NCI-H446 (cell line): ENCODE results near the gene C6orf62.
"Not testable (repeated sequence)": the region's sequence is repeated elsewhere in the genome, so short reads cannot be mapped to it uniquely, and the experiment has no call there.

Source experiments
- DNase-seq, 2 experiments: peaks; one replicate each; lab custom pipeline; 2025; lab: John Stamatoyannopoulos, UW

The C6orf62 gene

DNA sequence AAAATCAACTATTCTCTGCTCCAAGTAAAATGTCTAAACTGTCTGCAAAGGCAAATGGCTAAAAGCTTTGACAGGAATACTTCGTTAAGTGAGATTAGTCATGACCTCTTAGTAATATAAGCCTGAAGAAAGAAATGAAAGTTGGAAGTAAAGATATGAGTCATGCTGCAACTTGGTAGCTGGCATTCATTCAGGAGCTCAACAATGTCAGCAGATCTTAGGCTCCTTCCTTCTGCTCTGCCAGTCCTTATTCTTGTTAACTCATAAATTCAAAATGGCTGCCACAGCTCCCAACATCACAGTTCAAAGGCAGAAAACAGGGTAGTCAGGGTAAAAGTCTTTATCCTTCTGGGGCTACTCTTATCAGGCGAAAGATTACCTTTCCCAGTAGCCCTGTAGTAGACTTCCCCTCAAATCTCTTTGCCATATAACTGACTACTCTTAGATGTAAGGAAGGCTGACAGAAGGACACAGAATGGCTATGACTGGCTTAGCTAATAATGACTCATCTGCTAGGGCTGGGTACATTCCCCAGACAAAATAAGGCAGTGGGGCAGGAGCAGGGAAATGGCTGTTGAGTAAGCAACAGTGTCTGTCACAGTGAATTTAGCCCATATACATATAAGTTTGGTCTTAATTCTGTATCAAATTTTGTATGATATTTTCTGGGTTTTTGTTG lies 24.4 kb upstream of the C6orf62 start:
- DNase-seq, result peak in 1 of 2 experiments; percentile 39

DNA sequence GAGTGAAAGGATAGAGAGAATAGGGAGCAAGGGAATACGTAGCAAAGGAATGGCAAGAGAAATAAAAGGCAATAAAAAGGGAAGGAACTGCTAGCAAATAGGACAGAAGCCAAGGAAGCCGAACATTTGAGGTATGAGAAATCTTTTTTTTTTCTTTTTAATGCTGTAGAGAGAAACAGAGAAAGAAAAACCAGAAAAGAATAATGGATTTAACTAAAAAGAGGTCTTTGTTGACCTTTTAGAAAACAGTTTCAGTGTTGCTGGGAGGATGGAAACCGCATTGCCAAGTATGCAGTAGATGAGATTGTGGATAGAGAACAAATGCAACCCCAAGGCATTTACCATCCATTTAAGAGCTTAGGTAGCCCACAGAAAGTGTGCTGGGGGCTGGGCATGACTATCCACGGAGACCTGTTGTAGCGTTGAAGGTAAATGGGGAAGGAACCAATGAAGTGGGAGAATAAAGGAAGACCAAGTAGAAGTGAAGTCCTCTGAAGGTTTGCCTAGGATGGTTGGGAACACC lies 23.3 kb upstream of the C6orf62 start:
- DNase-seq, result no peak

DNA sequence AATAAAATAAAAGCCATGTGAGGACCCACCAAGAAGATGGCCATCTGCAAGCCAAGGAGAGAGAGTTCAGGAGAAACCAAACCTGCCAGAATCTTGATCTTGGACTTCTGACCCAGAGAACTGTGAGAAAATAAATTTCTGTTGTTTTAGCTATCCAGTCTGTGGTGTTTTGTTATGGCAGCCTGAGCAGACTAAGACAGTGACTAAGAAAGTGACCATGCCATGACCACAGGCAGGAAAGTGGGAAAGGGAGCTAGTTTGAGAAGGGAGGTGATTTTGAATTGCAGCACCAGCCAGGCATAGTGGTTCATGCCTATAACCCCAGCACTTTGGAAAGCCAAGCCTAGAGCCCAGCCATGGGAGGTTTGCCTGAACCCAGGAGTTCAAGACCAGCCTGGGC lies 21.9 kb upstream of the C6orf62 start:
- no peak for DNase-seq

DNA sequence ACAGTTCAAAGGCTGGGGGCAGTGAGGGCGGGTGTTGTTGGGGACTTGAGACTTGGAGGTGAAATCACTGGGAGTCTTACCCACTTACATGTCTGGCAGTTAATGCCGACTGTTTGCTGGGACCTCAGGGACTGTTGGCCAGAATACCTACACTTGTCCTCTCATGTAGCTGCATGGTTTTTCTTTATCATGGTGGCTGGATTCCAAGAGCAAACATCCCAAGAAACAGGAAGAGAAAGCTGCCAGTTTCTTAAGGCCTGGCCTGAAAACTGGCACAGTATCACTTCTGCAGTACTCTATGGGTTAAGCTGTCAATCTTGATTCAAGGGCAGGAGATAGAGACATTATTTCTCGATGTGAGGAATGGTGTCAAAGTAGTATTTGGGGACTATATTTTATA lies 19.8 kb upstream of the C6orf62 start:
- DNase-seq, result peak in 1 of 2 experiments; percentile 7

DNA sequence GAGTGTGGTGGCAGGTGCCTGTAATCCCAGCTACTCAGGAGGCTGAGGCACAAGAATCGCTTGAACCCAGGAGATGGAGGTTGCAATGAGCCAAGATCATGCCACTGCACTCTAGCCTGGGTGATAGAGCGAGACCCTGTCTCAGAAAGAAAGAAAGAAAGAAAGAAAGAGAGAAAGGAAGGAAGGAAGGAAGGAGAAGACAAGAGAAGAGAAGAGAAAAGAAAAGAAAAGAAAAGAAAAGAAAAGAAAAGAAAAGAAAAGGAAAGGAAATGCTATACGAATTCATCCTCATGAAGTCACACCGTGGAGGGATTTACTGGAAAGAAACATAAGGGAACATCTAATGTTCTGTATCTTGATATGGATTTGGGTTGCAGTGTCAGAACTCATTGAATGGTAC lies 15.8 kb upstream of the C6orf62 start:
- not testable (repeated sequence) for DNase-seq

DNA sequence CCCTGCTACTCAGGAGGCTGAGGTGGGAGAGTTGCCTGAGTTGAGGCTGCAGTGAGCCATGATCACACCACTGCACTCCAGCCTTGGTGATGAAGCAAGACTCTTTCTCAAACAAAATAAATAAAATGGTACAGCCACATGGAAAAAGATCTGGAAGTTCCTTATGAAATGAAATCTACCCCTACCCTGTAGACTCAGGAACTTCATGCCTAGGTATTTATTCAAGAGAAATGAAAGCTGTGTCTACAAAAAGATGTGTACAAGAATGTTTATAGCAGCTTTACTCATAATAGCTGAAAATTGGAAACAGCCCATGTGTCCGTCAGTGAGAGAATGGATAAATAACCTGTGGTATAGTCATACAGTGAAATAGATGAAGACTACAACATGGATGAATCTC lies 15.2 kb upstream of the C6orf62 start:
- no peak for DNase-seq

DNA sequence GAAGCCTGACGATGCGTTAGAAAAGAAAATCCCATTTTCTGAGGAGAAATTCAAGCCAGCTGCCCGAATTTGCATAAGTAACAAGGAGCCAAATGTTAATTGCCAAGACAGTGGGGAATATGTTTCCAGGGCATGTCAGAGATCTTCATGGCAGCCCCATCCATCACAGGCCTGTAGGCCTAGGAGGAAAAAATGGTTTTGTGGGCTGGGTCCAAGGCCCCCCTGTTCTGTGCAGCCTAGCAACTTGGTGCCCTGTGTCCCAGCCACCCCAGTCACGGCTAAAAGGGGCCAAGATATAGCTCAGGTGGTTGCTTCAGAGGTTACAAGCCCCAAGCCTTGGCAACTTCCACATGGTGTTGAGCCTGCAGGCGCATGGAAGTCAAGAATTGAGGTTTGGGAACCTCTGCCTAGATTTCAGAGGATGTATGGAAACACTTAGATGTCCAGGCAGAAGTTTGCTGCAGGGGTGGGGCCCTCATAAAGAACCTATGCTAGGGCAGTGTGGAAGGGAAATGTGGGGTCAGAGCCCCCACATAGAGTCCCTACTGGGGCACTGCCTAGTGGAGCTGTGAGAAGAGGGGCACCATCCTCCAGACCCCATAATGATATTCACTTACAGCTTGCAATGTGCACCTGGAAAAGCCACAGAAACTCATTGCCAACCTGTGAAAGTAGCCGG lies 12.6 kb upstream of the C6orf62 start:
- DNase-seq, result not testable (repeated sequence)

DNA sequence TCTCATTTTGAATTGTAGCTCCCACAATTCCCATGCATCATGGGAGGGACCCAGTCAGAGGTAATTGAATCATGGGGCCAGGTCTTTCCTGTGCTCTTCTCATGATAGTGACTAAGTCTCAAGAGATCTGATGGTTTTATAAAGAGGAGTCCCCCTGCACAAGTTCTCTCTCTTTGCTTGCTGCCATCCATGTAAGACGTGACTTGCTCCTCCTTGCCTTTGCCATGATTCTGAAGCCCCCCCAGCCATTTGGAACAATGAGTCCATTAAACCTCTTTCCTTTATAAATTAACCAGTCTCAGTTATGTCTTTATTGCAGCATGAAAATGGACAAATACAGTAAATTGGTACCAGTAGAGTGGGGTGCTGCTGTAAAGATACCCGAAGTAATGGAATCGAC lies 11.7 kb upstream of the C6orf62 start:
- not testable (repeated sequence) for DNase-seq

DNA sequence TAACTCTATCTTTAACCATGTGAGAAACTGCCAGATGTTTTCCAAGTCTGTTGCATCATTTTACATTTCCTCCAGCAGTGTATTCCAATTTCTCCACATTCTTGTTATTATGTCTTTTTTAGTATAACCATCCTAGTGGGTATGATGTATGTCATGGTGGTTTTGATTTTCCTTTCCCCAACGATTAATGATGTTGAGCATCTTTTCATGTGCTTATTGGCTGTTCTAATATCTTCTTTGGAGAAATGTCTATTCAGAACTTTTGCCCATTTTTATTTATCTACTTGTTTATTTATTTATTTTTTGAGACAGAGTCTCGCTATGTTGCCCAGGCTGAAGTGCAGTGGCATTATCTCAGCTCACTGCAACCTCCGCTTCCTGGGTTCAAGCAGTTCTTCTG lies 4.3 kb upstream of the C6orf62 start:
- no peak for DNase-seq

DNA sequence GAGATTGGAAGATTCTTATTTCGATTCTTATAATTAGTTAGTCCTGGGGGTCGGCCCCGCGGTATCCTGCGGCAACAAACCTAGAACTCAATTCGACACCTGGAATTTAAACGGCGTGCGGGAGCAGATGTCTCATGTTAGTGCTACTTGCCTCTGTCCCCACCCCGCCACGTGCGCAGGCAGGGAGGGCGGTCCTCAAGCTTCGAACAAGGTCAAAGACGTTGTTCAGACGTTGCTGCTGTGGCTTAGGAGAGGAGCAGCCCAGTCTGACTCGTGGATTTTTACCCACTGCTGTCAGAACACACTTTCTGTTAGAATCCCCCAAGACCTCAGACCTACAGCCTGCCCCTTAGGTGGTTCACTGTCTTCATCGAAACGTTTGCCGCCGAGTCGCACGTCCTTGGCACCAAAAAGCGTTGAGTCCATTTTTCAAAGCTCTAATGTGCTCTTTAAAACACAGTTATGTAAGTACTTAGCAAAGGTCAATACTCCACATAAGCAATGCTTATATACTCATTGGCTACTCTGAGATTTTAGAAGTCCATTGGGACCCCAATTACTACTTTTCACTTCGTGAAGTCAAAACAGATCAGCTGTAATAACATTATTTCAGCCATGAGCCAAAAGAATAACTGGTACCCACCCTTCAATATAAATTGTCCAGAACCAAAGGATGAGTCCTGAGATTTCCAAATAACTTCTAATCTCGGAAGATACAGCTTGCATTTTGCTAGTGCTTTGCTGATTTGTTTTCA lies 2.7 kb upstream of the C6orf62 start:
- DNase-seq, result peak in 1 of 2 experiments; percentile 89

DNA sequence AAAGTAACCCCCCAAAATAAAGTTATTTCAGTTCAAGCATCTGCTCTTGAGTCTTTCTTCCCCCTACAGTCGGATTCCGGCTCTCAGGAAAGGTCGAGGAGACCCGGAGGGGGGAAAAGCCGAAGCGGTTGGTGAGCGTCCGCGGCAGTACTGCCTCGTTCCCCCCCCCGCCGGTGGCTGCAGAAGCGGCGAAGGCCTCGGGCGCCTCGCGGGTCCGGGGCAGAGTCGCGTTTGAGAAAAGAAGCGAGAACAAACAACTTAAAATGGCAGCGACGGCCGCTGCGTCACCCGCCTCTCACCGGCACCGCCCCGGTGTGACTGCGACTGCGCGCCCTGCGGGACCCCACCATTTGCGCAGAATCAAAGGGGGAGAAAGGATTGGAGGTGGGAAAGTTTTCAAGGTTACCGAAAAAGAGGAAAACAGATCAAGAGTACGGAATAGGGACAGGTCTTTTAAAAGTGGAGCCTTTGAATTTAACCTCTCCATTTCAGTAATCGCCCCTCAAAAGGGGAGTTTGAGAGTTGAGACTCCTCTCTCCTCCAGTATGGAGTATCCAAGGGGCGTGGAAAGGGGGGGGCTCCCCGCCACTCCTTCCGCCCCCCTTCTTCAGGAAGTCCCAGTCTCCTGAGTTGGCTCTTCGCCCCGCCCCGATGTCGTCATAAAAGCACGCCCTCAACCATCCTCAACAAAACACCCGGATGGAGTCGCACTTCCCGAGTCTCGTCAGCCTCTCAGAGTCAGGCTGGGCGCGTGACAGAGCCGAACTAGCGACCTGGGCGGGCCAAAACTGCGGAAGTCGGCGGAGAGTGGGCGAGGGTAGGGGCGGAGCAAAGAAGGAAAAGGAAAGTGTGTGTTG lies 1.9 kb upstream of the C6orf62 start:
- DNase-seq, result peak; percentile 99

DNA sequence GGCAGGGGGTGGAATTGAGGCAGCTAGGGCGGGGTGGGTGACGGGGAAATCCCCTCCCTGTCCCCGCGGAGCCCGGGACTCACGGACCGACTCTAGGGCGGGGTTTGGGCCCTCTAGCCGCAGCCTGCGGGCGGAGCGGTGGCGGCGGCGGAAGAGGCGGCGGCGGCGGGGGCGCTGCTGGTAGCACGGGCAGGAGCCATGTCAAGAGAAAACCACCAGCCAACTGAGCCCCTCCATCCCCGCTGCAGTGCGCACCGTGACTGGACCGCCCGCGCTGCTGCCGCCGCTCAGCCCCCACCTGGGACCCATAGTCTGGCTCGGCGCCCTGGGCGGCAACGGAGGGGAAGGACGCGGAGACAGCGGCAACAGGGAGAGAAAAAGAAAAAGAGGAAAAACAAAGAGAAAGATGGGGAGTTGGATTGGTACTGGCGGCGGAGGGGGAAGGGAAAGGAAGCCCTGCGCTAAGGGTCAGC lies 1.2 kb upstream of the C6orf62 start:
- peak; percentile 57 to 62 for DNase-seq

DNA sequence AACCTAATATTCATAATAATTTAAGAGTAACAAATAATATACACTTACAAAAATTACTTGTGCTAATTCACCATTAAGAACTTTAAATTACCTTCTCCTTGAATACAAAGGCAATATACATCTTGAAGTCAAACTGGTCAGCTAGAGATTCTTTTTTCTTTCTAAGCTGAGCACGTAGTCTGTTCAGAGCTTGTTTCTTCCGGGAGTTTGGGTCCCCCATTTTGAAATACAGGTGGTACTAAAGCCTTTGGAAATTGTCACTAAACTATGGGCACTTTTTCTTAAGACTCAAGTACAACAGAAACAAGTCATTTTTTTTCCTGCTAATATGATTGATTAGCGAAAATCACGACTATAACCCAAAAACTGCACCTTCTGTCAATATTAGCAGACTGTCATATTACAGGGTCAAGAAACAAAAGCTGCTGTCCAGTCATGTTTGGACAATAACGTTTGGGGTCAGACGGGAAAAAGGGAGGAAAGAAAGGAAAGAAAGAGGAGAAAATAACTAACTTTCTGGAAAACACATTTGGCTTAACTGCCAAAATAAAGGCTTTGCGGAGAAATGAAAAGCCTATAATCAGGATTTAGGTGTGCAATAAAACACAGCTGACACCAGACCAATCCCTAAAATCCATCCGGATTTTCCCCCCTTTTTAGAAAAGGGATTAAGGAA lies 367 bp downstream of the C6orf62 start:
- no peak for DNase-seq

DNA sequence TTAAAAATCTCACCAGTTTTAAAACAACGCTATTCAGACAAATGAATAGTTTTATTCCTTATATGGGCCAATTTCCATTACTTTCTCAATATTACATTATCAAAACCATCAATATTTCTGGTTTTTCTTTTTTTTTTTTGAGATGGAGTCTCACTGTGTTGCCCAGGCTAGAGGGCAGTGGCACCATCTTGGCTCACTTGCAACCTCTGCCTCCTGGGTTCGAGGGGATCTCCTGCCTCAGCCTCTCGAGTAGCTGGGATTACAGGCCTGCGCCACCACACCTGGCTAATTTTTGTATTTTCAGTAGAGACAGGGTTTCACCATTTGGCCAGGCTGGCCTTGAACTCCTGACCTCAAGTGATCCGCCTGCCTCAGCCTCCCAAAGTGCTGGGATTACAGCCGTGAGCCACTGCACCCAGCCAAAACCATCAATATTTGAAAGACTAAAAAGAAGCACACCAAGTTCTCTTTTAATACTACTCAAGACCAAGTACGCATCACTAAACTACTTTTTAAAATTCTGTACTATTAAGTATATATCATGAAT lies 2.3 kb downstream of the C6orf62 start:
- not testable (repeated sequence) for DNase-seq

DNA sequence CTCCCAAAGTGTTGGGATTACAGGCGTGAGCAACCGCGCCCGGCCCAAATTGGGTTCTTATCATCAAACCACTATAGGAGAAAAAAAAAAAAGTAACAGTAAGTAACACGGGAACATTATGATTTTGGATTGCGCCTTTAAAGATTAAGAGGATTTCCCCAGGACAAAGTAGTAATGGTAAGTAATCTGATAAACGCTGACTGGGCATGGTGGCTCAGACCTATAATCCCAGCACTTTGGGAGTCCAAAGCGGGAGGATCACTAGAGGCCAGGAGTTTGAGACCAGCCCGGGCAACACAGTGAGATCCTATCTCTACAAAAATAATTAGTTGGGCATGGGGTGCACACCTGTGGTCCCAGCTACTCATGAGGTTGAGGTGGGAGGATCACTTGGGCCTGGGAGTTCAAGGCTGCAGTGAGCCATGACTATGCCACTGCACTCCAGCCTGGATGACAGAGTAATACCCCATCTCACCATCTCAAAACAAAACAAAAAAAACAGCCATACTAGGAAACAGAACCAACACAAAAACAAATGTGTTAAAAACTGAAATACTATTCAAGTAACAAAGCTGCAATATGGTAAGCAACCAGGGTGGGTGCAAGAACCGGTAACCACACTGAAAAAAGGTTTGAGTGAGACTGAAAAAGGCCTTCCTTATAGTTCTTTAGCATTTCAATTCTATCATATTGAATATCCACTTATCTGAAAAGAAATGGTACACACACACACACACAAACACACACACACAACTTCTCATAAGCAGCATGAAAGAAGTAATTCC lies 8.2 kb downstream of the C6orf62 start:
- no peak for DNase-seq

DNA sequence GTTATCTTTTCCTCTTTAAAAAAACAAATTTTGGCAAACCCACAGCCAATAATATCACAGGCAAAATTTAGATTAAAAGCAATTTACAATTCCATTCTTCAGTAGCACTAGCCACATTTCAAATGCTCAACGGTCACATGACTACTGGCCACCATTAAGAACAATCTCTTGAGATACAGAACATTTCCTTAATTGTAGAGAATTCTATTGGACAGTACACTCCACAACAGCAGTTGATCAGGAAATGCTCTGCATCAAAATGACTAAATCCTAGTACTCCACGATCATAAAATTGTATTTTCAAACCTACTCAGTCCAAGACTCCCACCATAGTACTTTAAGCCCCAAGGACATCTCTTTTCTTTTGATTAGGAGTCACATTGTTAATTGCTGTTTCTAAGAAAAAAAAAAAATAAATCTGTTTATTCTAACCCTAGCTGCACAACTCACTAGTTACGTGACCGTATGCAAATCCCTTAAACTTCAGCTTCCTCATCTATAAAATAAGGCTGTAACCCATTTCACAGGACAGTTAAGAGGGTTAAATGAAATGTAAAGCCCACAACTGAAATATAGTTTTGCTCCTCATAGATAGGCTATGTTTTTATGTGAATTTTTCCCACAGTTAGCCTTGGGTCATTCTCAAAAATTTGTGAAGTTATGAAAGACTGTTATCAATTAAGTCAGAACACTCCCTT lies 9.8 kb downstream of the C6orf62 start:
- no peak for DNase-seq

DNA sequence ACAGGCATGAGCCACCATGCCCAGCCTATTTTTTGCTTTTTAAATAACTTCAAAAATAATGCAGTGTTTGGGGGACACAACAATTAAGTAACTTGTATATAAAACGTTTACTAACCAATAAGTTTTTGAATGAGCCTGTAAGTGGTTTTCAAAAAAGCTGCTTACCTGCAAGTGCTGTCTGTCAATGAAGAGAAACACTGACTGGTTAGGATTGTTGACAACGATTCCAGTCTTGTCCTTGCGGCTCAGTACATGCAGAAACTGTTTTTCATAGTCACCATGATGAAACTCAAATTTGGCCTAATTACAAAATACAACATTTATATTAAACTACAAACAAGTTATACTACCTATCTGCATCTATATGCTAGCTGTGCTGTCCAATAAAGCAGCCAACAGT lies 10.3 kb downstream of the C6orf62 start:
- no peak for DNase-seq

DNA sequence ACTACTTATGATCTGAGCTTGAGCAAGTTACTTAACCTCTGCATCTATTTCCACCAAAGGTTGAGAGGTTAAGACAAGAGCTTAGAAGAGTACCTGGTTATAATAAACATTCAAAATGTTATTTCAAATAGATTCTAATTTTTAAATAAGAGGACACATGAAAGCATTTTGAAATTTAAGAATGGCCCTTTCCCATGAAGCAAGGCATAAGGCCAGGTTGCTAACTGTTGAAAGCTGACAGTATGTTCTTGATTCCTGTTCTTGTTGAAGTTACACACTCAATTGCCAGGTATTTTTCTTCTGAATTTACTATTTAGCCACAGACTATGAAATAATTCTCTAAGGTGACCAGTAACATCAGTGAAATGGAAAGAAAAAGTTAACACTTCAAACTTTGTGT lies 14.5 kb downstream of the C6orf62 start:
- no peak for DNase-seq

DNA sequence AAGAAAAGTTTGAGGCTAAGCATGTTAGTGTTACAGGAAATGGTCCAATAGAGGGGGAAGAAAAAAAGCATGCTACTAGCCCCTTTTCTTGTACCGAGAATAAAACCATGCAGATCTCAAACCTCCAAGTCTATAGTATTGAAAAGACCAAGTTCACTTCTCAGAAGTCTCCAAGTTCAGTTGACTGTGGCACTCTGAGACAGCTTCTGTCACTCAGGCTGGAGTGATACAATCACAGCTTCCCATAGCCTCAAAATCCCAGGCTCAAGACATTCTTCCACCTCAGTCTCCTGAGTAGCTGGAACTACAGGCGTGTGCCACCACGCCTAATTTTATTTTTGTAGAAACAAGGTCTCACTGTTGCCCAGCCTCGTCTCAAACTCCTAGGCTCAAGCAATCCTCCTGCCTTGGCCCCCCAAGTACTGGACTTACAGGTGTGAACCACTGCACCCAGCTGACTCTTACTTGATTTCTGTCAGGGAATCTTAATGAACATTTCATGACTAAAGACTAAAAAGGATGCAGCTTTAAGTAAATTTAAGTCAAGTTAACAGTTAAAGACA lies 16.2 kb downstream of the C6orf62 start:
- no peak for DNase-seq
